HG03457 (cell line): ENCODE measurements around the gene CARD19.
"Not testable (repeated sequence)": the region's sequence is repeated elsewhere in the genome, so short reads cannot be mapped to it uniquely, and the experiment has no call there.

ENCODE experiments used
- ATAC-seq: cut with Tn5 transposase; IDR thresholded peaks from one replicate; pipeline ENCODE4 v1.9.1; 2021; ENCODE audit warnings: moderate number of reproducible peaks; ENCODE audit not compliant: unreplicated experiment

The CARD19 gene

DNA sequence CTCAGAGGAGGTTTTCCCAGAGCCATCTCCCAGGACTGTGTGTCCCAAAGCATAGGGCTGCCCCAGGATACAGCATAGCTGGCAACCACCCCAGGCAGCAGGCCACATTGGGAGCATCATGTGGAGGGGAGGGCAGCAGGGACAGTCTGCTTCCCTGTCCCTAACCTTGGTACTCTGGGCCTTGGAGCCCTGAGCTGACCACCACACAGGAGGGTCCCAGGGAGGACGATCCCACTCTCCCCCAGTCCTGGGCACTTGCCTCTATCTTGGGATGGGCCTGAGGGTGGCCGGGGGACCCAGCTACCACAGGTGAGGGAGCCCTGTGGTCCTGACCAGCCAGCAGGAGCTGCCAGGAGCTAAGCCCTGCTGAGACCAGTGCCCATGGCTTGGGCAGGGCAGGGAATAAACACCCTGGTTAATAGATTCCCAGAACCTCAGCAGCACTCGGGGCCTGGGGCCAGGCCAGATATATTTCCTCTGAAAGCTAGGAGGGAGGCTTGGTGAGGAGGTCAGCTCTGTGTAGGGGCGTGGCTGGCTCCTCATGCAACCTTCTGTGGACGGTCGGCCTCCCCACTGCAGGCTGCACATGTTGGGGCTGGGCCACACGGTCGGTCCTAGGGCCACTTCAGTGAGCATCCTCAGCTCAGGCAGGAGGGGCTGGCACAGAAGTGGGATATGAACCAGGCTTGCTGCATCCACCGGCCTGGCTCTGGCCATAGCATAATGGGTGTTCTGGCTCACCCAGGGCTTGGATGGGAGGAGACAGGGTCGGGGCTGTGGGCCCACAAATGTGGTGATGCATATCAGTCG, 33.9 kb downstream of the CARD19 start:
- ATAC-seq = no peak

GRCh38 chr9:93130861-93131481, 35.0 kb downstream of the CARD19 start:
- ATAC-seq = no peak

- no peak for ATAC-seq
Observed at GRCh38 chr9:93131599-93132286, 35.7 kb downstream of the CARD19 start.

- no peak for ATAC-seq
Observed at GRCh38 chr9:93132287-93132927, 36.4 kb downstream of the CARD19 start.

DNA sequence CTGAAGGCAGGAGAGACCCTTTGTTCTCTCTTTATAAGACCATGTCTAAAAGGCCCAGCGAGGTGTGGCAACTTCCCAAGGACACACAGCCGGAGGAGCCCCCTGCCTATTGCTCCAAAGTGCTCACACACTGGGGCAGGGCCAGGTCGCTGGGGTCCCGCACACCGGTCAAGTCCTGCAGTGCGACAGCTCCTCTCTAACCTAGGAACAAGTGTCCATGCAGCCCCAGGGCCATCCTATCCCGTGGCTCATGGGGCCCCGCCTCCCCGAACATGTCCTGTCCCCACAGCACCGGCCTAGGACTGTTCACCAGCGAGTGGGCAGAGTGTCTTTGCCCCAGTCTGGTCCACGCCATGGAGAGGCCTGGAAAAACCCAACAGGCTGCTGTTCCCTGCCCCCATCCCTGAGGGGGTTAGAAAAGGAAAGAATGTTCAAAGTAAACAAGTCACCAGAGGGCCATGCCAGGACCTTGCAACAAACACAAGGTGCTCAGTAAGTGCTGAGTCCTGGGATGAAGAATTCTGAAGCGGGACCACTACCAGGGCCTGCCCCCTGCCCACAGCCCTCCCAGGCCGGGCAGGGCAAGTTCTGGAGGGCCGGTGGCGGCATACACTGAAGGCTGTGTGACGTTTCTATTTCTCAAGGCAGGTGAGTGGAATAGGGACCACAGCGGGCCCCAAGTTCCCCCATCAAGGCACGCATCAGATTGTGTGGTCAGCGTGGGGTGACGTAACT, 37.1 kb downstream of the CARD19 start:
- no peak for ATAC-seq

GRCh38 chr9:93133681-93134014, 37.6 kb downstream of the CARD19 start:
- no peak for ATAC-seq

DNA sequence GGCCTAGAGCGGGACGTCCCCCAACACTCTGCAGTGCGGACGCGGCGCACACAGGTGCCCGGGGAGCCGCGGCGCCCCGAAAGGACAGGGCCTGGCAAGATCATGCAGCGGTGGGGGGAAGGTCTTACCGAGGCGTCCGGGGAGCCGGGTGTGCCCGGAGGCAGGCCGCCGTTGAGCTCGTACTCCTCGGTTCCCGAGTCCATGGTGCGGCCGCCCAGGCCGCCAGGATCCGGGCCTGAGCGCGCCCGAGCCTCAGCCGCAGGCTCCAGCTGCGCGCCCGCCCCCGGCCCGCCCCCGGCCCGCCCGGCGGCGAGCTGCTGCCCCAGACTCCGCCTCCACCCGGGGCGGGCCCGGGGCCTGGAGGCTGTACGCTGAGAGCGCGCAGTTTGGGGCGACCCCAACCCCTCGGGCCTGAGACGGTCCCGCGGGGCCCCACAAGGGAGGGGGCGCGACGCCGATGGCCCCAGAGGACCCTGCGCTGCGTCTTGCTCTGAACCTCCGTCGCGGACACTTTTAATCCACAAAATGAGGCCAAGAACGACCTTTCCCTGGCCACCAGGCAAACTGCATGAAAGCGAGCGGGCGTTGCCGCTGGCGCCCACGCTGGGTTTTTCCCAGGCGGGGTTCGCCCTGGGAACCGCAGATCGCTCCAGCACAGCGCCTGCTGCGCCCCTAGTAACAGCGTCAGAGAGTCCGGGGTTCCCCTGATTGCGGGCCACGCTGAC, 38.2 kb downstream of the CARD19 start, which contains the start of gene NINJ1:
NINJ1 (minus strand) TSS at position 237 of the 725 bp plus-strand sequence; CDS start at position 203, 34 bp downstream.
- peak; percentile 48 for ATAC-seq

GRCh38 chr9:93134740-93135444, 38.9 kb downstream of the CARD19 start:
- no peak for ATAC-seq

DNA sequence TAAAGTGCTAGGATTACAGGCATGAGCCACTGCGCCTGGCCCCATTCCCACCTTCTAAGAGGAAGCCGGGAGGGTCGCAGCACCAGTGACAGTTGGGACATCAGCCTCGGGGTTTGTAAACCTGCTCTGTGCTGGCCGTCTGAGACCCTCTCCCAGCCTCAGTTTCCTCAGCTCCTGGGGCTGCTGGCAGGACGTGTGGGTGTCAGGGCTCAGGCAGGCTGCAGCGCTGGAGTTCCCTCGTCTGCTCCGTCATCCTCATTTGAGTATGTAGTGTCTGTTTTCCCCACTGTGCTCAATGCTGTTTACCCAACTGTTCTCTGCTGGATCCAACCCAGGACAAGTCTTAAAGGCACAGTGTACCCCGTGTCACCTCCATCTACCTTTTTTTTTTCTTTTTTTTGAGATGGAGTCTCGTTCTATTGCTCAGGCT, 40.0 kb downstream of the CARD19 start:
- no peak for ATAC-seq

GRCh38 chr9:93137362-93137761, 41.3 kb downstream of the CARD19 start:
- no peak for ATAC-seq

DNA sequence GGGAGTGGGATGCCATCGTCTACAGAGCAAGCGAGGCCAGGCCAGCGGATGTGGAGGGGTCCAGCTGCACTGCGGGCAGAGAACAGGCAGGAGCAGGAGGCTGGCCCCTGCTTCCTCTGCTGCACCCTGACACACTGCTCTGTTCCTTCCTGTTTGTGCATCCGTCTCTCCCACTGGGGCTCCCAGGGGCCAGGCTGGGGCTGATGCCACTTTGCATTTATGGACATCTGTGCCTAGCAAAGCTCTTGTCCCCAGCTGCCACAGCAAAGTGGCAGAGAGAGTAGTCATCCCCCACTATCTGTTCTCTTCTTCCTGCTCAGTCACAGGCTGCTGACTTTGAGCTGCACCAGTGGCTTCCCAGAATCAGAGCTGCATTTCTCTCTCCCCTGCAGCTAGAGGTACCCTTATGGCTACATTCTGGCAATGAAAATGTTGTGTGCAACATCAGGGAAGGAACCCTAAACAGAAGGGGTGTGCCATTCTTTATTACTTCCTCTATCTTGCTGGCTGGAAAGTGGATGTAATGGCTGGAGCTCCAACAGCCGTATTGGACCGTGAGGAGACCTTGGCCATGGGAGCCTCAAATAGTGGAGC, 42.3 kb downstream of the CARD19 start:
- ATAC-seq = no peak

DNA sequence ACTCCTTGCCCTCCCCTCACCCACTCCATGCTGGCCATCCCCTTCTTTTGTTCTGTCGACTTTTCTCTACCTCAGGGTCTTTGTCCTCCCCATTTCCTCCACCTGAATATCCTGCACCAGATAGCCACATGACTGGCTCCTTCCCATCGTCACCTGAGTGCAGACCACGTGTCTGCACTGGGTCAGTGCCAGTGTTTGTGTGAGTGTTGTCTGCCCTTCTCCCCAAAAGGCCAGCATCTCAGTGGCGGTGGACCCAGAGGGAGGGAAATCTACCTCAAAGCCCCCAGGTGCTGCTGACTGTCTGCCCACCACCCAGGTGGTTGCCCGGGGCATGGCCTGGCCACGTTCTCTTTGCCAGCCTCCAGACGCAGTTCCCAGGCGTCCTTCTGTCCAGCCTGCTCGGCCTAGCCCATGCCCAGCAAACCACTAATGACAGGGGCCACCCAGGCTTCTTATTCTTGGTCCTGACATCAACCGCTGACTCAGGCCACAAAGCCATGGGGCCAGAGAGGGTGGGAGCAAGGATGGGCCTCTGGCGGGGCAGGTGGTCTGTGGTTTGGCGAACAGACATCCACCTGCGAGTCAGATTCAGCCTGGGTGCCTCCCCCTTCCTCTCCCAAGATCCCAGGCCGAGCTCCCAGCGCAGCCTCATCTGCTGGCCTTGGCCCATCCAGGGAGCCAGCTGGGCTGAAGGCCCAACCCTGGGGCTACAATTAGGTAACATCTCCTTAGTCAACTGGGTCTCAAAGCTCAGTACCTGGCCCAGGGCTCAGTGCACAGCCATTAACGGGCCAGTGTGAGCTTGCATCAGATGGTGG, 43.6 kb downstream of the CARD19 start:
- no peak for ATAC-seq

DNA sequence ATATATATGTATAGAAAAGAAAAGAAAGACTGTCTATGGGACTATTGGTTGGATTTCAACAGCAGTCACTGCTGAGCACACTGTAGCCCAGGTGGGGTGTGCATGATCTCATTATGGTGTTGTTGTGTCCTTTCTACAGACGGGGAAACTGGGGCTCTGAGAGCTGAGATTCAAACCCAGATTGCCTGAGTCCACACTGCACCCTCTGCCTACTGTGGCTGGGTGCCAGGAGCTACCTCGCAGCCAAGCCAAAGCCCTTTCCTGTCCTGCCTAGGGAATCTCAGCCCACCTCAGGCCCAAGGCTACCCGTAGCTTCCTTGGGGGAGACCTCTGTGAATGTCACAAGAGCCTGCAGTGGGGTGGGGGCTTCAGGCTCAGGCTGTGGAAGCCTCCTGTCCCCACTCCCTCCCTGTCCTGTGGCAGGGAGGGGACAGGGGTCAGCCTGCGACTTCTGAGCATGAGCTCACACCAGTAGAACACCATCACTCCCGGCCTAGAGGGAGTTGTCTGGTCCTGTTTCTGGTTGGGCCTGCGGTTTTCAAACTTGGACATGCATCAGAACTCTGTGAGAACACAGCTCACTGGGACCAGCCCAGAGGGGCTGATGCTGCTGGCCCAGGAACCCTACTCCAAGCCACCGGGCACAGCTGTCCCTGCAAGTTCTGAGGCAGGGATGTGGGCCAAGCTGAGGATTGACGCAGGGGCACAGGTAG, 45.9 kb downstream of the CARD19 start:
- no peak for ATAC-seq

DNA sequence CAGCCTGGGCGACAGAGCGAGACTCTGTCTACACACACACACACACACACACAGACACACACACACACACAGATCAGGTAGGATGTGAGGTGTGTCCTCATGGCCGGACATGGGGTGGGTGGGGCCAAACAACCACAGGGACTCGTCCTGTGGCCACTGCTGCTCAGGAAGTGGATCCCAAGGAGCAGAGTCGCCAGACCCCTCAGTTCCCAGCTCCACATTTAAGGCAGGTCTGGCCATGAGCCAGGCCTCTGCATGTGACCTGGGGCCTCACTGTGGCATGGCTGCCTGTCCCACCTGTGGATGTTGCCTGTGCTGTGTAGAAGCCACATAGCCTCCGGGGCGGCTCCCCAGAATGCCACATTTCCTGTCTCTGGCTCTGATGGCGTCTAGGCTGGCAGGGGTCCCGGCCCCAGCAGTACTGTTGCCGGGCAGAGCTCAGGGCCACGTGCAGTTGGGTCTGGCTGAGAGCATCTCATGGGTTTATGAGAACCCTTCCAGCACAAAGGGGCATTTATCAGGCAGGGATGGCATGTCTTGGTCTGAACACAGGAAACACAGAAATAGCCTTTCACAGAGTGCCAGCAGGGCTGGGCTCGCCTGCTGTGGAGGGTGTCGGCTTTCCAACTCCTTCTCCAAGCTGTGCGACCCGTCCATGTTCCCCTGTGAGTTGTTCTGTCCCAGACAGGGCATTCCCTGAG, 48.0 kb downstream of the CARD19 start:
- ATAC-seq = no peak

DNA sequence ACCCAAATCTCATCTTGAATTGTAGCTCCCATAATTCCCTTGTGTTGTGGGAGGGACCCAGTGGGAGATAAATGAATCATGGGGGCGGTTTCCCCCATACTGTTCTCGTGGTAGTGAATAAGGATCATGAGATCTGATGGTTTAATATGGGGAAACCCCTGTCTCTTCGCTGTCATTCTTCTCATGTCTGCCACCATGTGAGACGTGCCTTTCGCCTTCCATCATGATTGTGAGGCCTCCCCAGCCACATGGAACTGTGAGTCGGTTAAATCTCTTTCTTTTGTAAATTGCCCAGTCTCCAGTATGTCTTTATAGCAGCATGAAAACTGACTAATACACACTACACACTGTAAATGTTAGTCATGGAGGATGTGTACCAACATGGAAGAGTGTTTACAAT, 50.7 kb downstream of the CARD19 start:
- not testable (repeated sequence) for ATAC-seq

- ATAC-seq = no peak
Observed at GRCh38 chr9:93147632-93148031, 51.6 kb downstream of the CARD19 start.

DNA sequence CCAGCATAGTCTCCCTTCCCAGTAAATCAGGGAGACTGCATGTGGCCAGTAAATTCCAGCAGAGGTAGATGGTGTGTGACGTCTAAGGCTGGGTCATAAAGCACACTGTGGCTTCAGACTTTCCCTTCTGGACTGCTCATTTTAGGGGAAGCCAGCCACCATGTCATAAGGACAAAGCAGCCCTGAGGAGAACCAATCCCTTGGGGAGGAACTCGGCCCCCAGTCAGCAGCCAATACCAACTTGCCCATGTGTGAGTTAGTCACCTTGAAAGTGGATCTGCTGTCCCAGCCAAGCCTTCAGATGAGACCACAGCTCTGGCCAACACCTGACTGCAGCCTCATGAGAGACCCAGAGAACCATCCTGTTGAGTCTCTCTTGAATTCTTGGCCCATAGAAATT, 52.7 kb downstream of the CARD19 start:
- ATAC-seq = no peak
